Upper lobe of left lung (tissue), 4 donors: ENCODE results near the gene CETP.

Source experiments
- CTCF ChIP-seq, 6 experiments: fragments of 450-650 bp in 4 of 6; fragments of 200-600 bp in 2 of 6; sonication (generic) in 2 of 6; IDR thresholded peaks; one replicate each; pipeline ENCODE4 v1.5.1; 2016 to 2019; ENCODE audit warnings: antibody characterized with exemption in 6 of 6
- EP300 ChIP-seq, 4 donors: sonication (generic); formaldehyde crosslinking; IDR thresholded peaks; one replicate each; pipeline ENCODE4 v1.5.1; 2017; ENCODE audit warnings: antibody characterized with exemption in 4 of 4, control low read depth in 2 of 4
- POLR2A ChIP-seq, 4 donors: fragments of 450-650 bp; IDR thresholded peaks; one replicate each; pipeline ENCODE4 v1.5.1; 2016 to 2017; ENCODE audit warnings: antibody characterized with exemption in 4 of 4, mild to moderate bottlenecking in 2 of 4
- POLR2AphosphoS5 ChIP-seq, 2 donors: sonication (generic); formaldehyde crosslinking; IDR thresholded peaks; one replicate each; pipeline ENCODE4 v1.5.1; 2017; ENCODE audit warnings: antibody characterized with exemption in 2 of 2

GRCh38 chr16:56912746-56913708 lies 48.7 kb upstream of the CETP start:
- TF ChIP-seq EP300 (IDR thresholded peaks at IDR 0.05) (no peak), POLR2AphosphoS5 (IDR thresholded peaks at IDR 0.05) (no peak), CTCF (IDR thresholded peaks at IDR 0.05) (no peak), POLR2A (IDR thresholded peaks at IDR 0.05) (no peak)
